ENCODE results near the gene ZNF827. TPM values are rescaled to one million over a fixed set of nuclear protein-coding genes. Genes with fewer than 3 reads are reported as not detected.

Gene ZNF827
- total RNA-seq, 1 experiment from 2014 or later = 29.4 TPM

DNA sequence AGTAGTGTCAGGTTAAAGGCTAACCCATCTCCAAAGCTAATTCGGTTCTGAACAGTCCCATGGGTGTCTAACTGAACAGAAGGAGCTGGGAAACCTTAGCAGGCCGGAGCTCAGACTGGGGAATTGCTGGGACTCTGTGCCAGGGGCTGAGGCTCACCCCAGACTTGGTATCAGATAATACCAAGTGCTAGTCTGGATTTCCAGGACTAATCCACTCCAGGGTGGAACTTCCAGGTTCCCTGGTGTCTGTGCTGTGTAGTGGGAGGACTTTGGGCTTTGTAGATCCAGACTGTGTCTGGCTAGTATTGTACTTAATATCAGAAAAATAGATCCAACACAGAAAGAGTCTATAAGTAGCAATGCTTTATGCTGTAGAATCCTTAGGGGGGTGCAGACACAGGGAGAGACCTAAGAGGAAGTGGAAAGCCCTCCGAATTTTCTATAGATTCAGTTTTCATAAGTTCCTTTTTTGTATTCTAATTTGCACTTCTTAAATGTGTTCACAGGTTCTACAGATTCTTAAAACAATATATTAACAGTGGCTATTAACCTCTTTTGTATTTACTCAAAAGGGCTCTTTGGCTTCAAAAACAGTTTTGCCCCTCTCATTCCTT, 4.1 kb downstream of the ZNF827 start:
- no peaks in the 10 kb centered on the region for H3K27me3 Mint-ChIP-seq (ENCODE audit: low read depth)
- no peaks in the 10 kb centered on the region for H3K27me3 ChIP-seq (ENCODE audit: insufficient read depth, low read length)
- H3T11ph ChIP-seq (ENCODE audit: low read length) = no peak overlapping the region
- H4K8ac ChIP-seq (replicated peaks; ENCODE audit: insufficient read length, low read depth, low read length) = no peak overlapping the region
- peaks cover 51 to 54% of the 10 kb centered on the region in 2 experiments for H3K4me1 Mint-ChIP-seq
- DNase-seq = no peak
- H2BK15ac ChIP-seq (ENCODE audit: low read depth, low read length) = no peak overlapping the region
- H2BK12ac ChIP-seq (ENCODE audit: insufficient read length, low read depth, low read length) = no peak overlapping the region
- H3K56ac ChIP-seq (ENCODE audit: insufficient read length, low read depth, low read length) = no peak overlapping the region
- H4K5ac ChIP-seq (ENCODE audit: insufficient read length, low read depth, low read length) = no peak overlapping the region
- H3K18ac ChIP-seq (ENCODE audit: insufficient read length, low read depth, low read length) = no peak overlapping the region
- H4K91ac ChIP-seq (ENCODE audit: insufficient read length, low read depth, low read length) = no peak overlapping the region
- H3K4ac ChIP-seq (ENCODE audit: low read depth, low read length) = no peak overlapping the region
- no peak overlapping the region for H3K23ac ChIP-seq (ENCODE audit: insufficient read length, low read depth, low read length)
- H2BK5ac ChIP-seq (ENCODE audit: insufficient read length, low read length) = no peak overlapping the region
- H3K27ac ChIP-seq (ENCODE audit: insufficient read length, low read depth, low read length) = no peak overlapping the region
- no peak overlapping the region for H3K4me2 ChIP-seq (ENCODE audit: insufficient read depth, insufficient read length, low read length)
- H3K14ac ChIP-seq (ENCODE audit: insufficient read depth, low read length) = no peak overlapping the region; the same call in 1 of the 2 replicates
- no peak overlapping the region for H2AFZ ChIP-seq (ENCODE audit: low read length)
- no CpG with 5 or more reads among the region's 3 CpGs for WGBS (ENCODE audit: extremely low coverage, insufficient read length, low lambda C conversion rate)
- H3K36me3 Mint-ChIP-seq (ENCODE audit: insufficient read depth in 1 of 3, low read depth in 3 of 3) = peaks cover 1 to 4% (median 4%) of the 10 kb centered on the region in 3 experiments; a peak in 4 of 7 replicates
- peak overlapping the region; percentile 96 to 97 for H3K4me3 Mint-ChIP-seq
- H2AK5ac ChIP-seq (ENCODE audit: insufficient read length, low read length) = no peak overlapping the region
- TF ChIP-seq, protein P1, sequence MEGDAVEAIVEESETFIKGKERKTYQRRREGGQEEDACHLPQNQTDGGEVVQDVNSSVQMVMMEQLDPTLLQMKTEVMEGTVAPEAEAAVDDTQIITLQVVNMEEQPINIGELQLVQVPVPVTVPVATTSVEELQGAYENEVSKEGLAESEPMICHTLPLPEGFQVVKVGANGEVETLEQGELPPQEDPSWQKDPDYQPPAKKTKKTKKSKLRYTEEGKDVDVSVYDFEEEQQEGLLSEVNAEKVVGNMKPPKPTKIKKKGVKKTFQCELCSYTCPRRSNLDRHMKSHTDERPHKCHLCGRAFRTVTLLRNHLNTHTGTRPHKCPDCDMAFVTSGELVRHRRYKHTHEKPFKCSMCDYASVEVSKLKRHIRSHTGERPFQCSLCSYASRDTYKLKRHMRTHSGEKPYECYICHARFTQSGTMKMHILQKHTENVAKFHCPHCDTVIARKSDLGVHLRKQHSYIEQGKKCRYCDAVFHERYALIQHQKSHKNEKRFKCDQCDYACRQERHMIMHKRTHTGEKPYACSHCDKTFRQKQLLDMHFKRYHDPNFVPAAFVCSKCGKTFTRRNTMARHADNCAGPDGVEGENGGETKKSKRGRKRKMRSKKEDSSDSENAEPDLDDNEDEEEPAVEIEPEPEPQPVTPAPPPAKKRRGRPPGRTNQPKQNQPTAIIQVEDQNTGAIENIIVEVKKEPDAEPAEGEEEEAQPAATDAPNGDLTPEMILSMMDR (conservative IDR thresholded peaks at IDR 0.05) = no peak
- H3K4me1 ChIP-seq (ENCODE audit: insufficient read depth, low read length) = peaks cover 9% of the 10 kb centered on the region
- no peaks in the 10 kb centered on the region for H3K9me3 ChIP-seq (ENCODE audit: control insufficient read depth, low read depth, low read length)
- no peaks in the 10 kb centered on the region for H4K20me1 ChIP-seq (ENCODE audit: control insufficient read depth, insufficient read depth, insufficient read length)
- no peak overlapping the region for H2BK20ac ChIP-seq (ENCODE audit: low read depth, low read length, poor library complexity, severe bottlenecking)
- peaks cover 13% of the 10 kb centered on the region for H3K23me2 ChIP-seq (ENCODE audit: insufficient read length, low read depth, low read length, poor library complexity, severe bottlenecking)
- no peaks in the 10 kb centered on the region; a peak in 1 of 5 replicates for H3K9me3 Mint-ChIP-seq
- peak overlapping the region; percentile 4 for H3K9ac ChIP-seq (ENCODE audit: extremely low read depth, insufficient read length, low read length)
- H3K79me1 ChIP-seq (ENCODE audit: insufficient read depth, low read depth, low read length, poor library complexity, severe bottlenecking) = no peaks in the 10 kb centered on the region
- peak overlapping the region in 2 of 3 experiments; percentile 15 to 87; a peak in 3 of 7 replicates for H3K27ac Mint-ChIP-seq
- H3K79me2 ChIP-seq (ENCODE audit: insufficient read depth, low read length) = peaks cover 31% of the 10 kb centered on the region; the same call in 1 of the 2 replicates
- no peak overlapping the region for H2BK120ac ChIP-seq (ENCODE audit: low read depth, low read length, poor library complexity, severe bottlenecking)

All from H9 (cell line).